ENCODE results near the gene PLA2G4D.
A peak's percentile ranks its signal among the peaks of the same experiment; 100 is the strongest.

The PLA2G4D gene

DNA sequence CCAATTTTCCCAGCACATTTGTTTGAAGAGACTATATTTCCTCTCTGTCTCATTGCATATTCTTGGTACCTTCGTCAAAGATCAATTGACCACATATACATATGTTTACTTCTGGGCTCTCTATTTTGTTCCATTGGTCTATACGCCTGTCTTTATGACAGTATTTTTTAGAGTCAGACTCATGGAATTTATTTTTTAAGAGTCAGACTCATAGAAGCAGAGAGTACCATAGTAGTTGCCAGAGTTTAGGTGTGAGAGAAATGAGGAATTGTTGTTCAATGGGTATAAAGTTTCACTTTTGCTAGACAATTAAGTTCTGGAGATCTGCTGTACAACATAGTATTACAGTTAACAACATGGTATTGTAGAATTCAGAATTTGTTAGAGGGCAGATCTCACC, 35.0 kb upstream of the PLA2G4D start:
- DNase-seq (ENCODE audit: low read depth in 4 of 4, low spot score in 1 of 4), result no peak

DNA sequence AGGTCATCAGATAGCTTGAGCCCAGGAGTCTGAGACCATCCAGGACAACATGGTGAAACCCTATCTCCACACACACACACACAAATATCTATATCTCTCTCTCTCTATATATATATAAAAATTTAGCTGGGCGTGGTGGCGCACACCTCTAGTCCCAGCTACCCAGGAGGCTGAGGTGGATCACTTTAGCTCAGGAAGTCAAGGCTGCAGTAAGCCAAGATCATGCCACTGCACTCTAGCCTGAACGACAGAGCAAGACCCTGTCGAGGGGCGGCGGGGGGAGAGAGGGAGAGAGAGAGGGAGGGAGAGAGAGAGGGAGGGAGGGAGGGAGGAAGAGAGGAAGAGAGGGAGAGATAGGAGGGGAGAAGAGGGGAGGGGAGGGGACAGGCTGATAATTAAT, 34.1 kb upstream of the PLA2G4D start:
- no peak for DNase-seq (ENCODE audit: low read depth in 4 of 4, low spot score in 1 of 4)

GRCh38 chr15:42123546-42123945, 29.2 kb upstream of the PLA2G4D start:
- DNase-seq (ENCODE audit: low read depth in 4 of 4, low spot score in 1 of 4), result no peak

GRCh38 chr15:42121682-42122081, 27.3 kb upstream of the PLA2G4D start:
- no peak for DNase-seq (ENCODE audit: low read depth in 4 of 4, low spot score in 1 of 4)

- DNase-seq (ENCODE audit: low read depth in 4 of 4, low spot score in 1 of 4), result no peak
Measured at GRCh38 chr15:42121021-42121420, 26.7 kb upstream of the PLA2G4D start.

GRCh38 chr15:42120285-42120684, 25.9 kb upstream of the PLA2G4D start:
- DNase-seq (ENCODE audit: low read depth in 4 of 4, low spot score in 1 of 4), result no peak

GRCh38 chr15:42119446-42119760, 25.0 kb upstream of the PLA2G4D start:
- no peak for DNase-seq (ENCODE audit: low read depth in 4 of 4, low spot score in 1 of 4)

DNA sequence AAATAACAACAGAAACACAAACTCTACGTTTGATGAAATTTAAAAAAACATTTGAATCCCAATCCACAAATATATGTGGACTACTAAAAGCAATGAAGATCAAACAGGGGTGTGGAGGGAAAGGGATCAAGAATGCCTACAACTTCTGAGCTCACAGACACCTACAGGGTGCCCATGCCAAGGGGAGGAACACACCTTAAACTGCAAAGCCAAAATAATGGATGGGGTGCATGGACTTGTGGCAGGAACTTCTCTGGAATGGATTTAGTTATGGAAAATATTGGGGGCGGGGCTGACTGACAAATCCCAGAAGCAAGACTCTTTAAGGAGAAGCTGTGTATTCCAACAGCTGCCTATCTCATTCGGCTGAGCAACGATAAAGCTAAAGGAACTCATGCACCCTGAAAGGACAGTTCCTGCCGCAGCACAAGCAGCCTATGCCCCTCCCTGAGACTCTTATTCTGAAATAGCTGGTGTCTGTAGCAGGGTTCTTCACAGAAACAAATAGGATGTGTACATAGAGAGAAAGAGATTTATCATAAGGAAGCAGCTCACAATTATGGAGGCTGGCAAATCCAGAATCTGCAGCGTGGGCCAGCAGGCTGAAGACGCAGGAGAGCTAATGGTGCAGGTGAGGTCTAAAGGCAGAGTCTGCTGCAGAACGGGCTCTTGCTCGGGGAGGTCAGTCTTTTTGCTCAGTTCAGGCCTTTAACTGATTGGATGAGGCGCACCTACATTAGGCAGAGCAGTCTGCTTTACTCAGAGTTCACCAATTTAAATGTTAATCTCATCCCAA, 24.5 kb upstream of the PLA2G4D start:
- no peak for DNase-seq (ENCODE audit: low read depth in 4 of 4, low spot score in 1 of 4)

DNA sequence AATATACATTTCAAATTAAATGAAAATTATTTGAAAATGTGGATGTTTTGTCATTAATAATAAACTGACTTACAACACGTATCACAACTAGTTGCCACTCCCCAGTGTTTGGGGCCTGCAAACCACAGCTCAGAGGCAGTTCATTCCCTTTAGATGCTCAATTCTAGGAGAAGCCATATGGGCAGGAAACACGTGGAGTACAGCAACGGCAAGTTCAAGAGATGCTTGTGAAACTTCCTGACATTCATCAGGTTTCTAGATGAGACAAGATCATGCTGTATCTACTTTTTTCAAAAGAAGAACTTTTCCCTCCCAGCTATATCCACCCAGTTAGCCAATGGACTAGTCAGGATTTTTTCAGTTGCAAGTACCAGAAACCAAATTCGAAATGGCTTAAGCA, 17.6 kb upstream of the PLA2G4D start:
- DNase-seq (ENCODE audit: low read depth in 4 of 4, low spot score in 1 of 4), result no peak

GRCh38 chr15:42110367-42110766, 16.0 kb upstream of the PLA2G4D start:
- no peak for DNase-seq (ENCODE audit: low read depth in 4 of 4, low spot score in 1 of 4)

- no peak for DNase-seq (ENCODE audit: low read depth in 4 of 4, low spot score in 1 of 4)
Measured at GRCh38 chr15:42108806-42109205, 14.4 kb upstream of the PLA2G4D start.

DNA sequence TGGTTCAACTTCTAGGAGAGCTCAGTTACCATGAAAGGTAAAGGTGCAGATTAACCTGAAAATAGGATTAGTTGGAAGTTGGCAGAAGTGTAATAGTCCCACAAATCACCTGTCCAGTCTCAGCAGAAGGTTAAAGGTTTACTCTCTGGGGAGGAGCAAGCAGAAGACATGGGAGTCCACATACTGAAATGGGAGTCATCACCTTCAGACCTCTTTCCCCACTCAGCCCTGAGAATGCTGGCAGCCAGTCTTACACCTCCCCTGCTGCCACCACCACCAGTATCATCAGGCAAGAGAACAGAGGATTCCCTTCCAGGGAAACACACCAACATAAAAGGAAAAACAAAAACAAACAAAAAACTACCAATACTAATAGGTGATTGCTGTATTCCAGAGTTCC, 13.8 kb upstream of the PLA2G4D start:
- DNase-seq (ENCODE audit: low read depth in 4 of 4, low spot score in 1 of 4), result no peak

DNA sequence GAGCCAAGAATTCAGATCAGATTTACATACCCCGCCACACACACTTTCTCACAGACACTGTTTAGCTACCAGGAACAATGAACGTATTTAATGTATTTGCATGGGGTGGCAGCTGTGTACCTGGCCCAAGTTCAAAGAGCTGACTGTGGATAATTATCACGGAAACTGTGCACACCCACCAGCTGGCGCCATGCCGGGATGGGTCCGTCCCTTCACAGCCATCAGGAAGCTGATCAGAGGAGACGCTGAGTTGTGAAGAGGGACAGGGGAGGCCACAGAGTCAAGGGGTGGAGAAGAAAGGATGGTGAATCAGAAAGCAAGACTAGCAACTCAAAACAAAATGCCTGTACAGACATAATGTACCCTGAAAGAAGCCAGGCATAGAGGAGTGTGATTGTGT, 13.1 kb upstream of the PLA2G4D start:
- DNase-seq (ENCODE audit: low read depth in 4 of 4, low spot score in 1 of 4), result peak in 3 of 4 experiments; percentile 16 to 38 (median 19)

- no peak for DNase-seq (ENCODE audit: low read depth in 4 of 4, low spot score in 1 of 4)
Measured at GRCh38 chr15:42106288-42106687, 11.9 kb upstream of the PLA2G4D start.

DNA sequence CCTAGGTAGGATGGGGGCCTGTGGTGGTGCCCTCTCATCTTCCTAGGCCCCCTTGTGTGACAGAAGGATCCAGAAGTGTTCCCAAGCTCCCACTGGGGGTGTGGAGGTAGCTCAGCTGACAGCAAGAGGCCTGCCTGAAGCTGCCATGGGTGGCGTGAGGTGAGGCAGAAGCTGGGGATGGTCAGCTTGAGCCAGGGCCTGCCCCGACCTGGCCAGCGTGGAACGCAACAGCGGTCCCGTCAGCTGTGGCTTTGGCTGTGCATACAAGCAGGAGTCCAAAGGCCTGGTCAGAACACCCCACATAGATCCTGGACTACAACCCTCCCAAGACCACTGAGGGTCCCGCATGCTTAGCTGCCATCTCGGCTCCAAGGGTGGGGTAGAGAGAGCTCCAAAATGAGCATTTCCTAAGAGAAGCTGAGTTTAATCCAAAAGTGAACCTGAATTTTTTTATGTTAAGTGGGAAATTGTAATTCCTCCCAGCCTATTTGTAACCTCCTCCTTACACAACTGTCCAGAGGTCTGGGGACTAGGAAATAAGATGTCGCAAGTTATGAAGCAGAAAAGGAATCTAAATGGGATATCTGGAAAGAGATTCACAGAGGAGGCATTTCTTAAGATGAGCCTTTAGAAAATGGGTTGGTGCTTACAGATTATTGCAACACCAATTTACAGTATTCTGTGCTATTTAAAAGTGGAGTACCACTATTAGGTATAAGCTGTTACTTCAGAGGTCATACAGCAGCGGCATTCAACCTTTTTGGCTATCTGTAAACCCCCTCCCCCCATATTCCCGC, 9.9 kb upstream of the PLA2G4D start:
- no peak for DNase-seq (ENCODE audit: low read depth in 4 of 4, low spot score in 1 of 4)

DNA sequence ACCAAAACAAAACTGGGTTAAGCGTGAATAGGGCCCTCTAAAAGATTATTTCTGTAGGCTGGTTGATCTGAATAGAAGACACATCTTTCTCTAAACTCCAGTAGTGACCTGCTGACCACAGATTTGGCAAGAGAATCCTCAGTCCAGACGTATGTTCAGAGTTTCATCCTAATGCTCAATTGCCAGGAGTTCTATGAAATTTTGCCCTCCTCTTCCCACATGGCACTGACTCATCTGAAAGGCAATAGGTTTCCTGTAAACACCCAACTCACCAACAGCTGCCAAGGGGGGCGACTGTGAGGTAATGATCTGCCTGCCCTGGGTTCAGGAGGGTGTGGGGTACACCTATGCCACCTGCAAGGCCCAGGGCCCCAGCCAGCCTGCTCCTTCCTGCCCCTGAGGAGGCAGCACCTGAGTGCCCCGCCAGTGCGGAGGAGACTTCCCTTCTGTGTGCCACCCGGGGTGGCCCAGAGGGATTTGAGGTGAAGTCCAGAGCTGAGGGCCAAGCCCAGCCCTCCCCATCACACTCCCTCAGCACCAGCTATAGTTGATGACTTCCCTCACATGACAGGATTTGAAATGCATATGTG, 8.4 kb upstream of the PLA2G4D start:
- DNase-seq (ENCODE audit: low read depth in 4 of 4, low spot score in 1 of 4), result no peak

GRCh38 chr15:42101861-42102260, 7.5 kb upstream of the PLA2G4D start:
- no peak for DNase-seq (ENCODE audit: low read depth in 4 of 4, low spot score in 1 of 4)

DNA sequence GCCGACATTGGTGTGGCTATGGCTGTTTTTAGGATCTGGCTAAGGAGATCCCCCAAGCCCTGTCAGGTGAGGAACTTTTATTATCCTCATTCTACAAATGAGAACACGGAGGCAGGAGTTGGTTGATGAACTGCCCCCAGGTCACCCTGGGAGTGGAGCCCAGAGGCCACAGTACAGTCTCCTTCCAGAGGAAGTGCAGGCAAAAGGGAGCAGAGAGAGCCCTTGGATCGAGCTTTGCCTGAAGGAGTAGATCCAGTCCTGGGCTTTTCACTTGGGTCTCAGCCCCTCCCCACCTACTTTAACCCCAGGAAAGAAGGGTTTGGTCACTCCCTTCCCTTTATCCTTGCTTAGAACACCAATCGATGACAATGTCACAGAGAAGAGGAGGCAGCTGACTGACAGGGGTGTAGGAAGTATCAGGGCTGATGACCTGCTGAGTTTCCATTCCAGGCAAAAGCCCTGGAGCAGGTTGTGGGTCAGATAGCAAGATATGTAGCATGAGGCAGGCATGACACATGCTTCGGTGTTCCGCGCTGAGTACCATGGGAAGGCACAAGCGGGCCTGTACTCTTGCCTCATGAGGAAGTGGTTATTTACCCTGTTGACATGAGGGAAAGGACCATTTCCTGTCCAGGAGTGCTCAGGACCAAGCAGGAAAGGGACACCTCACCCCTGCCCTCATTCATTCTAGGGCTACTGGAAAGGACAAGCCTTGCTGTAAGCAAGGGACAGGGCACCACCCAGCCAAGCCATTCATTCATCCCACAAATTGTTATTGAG, 5.8 kb upstream of the PLA2G4D start:
- no peak for DNase-seq (ENCODE audit: low read depth in 4 of 4, low spot score in 1 of 4)

DNA sequence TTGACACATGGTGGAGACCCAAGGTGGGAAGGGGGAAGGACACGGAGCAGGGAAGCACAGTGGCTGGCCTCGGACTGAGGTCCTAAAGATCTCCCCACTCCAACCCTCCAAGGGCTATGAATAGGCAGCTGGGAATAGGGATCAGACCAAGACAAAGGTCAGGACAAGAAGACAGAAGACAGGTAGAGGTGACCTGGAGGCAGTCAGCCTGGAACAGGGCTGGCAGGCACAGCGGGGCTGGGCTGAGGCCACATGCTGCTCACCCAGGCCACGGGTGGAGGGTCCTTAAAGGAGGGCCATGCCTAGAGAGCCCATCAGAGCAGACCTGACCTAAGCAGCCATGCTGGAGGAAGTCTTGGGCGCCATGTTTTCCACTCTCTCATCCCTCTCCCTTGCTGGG, 2.7 kb upstream of the PLA2G4D start:
- no peak for DNase-seq (ENCODE audit: low read depth in 4 of 4, low spot score in 1 of 4)

- DNase-seq (ENCODE audit: low read depth in 4 of 4, low spot score in 1 of 4), result no peak
Measured at GRCh38 chr15:42093966-42094365, 396 bp downstream of the PLA2G4D start.

Data from stimulated activated CD4-positive, alpha-beta T cell treated with anti-CD3 and anti-CD28 coated beads, Interleukin-1b, Interleukin-23, amount 100 ng/mL, for 24 hours (primary cell).